Hematopoietic multipotent progenitor cell treated with erythropoietin and hydrocortisone succinate and interleukin-3 and kit ligand, for 8 days (in vitro differentiated cells): ENCODE data around the gene TMED3.
"Not testable (repeated sequence)": the region's sequence is repeated elsewhere in the genome, so short reads cannot be mapped to it uniquely, and the experiment has no call there.

Experiments
- DNase-seq: peaks from one replicate; pipeline ENCODE4 v3.0.0-alpha.2; 2015

Gene TMED3

DNA sequence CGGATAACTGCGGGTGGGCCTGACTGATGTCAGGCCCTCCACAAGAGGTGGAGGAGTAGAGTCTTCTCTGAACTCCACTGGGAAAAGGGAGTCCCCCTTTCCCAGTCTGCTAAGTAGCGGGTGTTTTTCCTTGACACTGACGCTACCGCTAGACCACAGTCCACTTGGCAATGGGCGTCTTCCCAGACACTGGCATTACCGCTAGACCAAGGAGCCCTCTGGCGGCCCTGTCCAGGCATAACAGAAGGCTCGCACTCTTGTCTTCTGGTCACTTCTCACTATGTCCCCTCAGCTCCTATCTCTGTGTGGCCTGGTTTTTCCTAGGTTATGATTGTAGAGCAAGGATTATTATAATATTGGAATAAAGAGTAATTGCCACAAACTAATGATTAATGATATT lies 9.1 kb downstream of the TMED3 start:
- DNase-seq = not testable (repeated sequence)

DNA sequence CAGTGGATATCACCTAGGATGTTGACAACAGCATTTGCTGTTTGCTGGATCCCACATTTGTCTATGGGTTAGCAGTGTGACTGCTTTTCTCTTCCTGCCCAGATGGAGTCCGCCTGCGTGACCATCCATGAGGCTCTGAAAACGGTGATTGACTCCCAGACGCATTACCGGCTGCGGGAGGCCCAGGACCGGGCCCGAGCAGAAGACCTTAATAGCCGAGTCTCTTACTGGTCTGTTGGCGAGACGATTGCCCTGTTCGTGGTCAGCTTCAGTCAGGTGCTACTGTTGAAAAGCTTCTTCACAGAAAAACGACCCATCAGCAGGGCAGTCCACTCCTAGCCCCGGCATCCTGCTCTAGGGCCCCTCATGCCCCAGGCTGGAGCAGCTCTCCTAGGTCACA lies 11.0 kb downstream of the TMED3 start:
- DNase-seq = no peak

DNA sequence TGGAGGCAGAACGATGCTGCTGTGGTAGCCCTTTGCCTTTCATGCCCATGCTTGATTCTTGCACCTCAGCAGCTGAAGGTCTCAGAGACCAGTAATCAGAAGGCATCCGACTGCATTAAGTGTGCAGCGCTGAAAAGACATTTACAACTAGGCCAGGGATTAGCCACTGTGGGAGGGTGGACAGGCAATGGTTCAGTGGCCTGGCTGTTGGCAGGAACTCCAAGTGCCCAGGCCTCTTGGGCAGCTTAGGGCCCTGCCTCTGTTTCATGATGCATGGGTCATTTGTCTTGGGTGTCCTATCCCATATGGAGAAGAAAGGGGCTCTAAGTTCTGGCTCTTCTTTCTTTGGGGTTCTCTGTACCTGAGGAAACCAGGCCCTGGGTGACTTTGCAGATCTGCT lies 11.4 kb downstream of the TMED3 start:
- DNase-seq = no peak

DNA sequence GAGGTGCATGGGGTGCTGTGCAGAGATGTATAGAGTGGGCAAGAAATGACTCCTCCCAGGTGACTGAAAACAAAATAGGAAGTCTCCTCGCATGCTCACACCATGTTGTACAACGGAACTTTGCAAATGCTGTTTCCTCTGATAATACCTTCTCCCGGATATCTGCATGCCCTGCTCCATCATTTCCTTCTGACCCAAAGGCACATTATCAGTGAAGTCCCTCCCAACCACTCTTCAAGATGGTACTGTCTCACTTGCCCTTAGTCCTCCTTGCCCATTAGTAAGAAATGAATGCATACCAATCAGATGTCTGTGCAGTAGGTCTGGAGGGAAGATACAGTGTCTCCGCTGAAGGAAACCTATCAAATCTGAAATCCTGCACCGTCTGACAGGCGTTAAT lies 12.0 kb downstream of the TMED3 start:
- peak; percentile 93 for DNase-seq

DNA sequence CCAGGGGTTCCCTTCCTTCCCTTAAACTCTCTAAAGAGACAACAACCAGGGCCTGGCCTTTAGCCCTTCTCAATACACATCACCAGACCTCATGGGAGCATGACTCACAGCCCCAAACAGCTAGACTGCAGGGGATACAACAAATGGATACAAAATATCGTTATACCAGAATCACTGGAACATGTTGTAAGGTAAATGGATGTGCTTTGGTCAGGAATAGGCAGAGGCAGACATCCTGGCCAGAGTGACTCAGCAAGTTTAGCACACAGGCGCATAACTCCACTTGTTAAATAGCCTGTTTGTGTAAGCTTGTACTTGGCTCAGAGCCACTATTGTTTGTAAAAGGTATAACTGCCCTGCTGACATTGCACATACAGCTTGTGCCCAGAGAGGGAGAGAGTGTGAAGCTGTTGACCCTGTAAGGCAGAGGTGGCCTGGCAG lies 18.3 kb downstream of the TMED3 start:
- DNase-seq = peak; percentile 37

DNA sequence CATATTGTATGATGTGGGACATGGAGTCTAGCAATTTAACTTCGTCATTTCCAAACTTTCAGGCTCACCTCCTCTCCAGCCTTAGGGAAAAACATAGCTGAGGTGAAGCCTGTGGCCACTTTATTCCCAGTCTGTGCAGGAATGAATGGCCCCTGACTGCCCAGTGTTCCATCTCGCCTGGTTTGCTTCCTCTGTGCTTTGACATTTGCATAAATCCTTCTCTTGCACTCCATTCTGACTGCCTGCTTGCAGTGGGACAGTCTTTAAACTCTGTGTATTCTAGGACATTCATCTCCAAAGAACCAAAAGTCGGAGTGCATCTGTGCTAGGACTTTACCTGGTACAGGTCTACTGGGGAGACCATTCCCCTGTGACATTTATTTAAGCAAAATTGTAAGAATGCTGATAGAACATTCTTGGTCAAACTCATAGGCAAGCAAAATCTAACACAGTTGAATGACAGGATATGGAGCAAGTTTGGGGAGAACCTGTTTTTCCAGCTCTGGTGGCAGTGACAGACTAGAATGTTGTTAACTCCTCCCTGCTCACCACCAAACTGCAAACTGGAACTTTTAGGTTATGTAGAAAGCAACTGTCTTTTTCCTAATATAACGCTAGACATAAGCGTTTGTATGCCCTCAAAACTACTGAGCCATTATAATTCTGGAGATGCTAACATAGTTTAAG lies 22.1 kb downstream of the TMED3 start:
- no peak for DNase-seq

DNA sequence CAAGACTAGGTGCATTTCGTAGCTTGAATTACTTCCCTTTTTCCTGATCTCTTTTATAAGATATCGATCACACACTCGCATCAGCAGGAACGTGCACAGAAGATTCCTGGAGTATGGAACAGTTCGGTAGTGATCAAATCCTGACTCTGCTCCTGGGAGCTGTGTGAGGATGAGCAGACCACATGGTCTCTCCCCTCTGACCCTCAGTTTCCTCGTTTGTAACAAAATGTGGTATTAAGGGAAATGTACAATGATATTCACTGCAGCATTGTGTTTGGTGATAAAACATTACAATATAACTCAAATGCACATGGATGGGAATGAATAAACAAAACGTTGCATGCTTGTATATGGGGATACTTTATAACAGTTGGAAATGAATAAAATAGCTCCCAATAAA lies 26.7 kb downstream of the TMED3 start:
- DNase-seq = no peak

DNA sequence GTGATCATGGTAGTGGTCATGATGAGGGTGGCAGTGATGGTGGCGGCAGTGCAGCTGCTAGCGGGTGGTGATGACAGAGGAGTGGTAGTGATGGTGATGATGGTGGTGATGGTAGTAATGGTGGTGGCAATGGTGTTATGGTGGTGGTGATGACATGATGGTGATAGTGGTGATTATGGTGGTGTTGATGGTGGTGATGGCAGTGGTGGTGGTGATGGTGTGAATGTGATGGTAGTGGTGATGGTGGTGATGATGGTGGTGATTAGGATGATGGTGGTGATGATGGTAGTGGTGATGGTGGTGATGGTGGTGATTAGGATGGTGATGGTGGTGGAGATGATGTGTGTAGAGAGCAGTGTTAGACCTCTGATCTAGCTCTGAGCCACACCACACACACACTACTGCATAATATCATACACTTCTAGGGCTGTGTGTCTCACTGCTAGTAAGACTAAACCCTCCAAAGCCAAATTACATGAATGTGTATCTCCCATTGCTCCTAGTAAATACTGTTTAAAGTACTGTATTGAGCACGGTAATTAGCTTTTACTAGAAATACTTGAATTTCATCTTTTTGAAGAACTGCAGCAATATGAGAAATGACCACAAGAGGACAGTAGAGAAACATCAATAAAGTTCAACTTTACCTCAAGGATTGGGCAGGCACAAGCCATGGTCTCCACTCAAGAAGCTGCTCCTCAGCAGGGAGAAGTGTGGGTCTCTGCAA lies 28.8 kb downstream of the TMED3 start:
- DNase-seq = peak; percentile 57

DNA sequence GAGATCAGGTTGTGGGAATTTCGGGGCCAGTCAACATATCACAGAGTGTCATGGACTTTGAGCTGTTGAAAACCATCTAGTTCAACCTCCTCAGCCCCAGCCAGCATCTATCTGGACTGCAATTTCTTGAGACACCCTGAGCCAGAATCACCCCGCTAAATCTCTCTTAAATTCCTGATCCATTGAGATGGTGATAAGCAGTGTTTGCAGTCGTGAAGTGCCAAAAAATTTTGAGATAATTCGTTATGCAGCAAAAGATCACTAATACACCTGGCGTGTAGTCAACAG lies 29.3 kb downstream of the TMED3 start:
- DNase-seq = no peak

DNA sequence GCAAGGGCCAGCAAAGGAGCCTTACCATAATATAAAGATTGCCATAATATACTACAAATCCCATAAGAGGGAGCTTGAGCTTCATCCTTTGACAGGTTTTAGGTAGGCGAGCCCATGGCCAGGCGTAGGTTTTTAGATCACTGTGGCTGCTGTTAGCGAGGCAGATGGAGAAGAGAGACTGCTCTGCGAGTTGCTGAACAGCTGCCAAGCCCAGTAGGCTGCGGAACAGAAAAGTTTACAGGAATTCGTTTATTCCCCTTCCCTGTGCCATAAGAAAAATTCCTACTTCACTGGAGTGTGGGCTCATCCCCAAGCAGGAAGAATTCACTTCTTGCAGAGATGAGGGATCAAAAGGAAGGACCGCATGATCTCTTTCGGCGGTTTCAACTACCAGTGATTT lies 30.5 kb downstream of the TMED3 start:
- no peak for DNase-seq

DNA sequence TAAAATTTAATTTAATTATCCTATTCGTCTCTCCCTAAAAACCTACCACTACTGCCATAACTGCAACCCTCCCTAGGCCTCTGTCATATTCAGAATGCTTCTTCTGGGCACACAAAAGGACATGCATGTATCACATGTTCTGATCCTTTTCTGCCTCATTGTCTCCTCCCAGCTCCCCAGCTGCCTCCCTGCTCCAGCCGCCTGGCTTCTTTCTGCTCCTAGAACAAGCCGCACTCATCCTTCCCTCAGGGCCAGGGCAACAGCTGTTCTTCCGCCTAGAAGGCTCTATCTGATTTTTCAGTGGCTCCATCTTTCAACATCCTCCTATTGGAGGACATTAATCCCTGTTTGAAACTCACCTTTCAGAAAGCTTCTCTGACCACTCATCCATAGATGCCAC lies 38.6 kb downstream of the TMED3 start:
- DNase-seq = no peak

DNA sequence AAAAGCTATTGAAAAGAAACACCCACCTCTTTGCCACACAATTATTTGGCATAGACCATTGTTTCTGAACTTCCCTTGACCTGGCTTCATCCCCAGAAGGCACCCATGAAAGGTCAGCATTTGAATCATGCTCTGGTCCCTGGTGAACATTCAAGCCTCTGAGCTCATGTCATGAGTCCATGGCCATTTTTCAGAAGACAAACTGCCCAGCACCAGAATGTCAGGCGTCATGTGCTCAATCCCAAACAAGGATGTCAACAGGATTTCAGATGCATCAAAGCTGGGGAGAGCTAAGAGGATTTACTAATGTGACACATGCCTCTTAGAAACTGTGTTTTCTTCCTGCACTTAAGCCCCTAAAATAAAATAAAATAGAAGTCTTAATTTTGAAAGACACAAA lies 41.3 kb downstream of the TMED3 start:
- no peak for DNase-seq

DNA sequence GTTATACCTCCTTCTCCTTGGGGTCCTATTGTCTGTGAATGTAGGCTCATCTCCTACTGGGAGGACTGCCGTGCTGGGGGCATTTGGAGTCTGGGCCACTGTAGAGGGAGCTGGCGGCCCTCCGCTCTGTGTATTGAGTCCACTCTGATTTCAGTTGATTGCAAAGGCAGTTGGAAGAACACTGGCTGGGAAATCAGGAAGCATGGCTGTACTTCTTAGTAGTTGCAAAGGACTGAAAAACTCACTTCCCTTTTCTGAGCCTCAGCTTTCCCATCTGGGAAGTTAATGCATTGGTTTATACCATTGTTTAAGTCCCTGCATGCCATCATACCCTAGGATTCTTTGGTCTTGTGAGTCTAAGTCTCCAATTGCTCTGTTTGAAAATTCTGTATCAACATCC lies 46.7 kb downstream of the TMED3 start:
- DNase-seq = no peak

DNA sequence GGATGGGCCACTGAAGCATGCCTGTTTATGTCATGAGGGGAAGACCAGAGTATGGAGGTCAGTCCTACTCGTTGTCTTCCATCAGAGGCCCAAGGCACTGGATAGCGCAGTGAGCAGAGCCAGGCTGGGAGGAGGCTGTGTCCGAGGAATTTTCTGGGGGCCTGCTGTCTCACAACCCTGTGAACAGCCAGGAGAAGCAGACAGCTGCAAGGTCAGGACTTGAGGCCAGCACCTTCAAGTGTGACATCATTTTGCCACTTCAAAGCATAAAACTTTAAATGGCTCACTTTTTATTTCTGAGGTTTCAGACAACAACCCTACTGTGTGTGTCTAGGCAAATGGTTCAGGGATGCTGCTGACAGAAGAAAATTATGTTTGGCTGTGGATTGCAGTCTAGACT lies 47.2 kb downstream of the TMED3 start:
- DNase-seq = no peak

DNA sequence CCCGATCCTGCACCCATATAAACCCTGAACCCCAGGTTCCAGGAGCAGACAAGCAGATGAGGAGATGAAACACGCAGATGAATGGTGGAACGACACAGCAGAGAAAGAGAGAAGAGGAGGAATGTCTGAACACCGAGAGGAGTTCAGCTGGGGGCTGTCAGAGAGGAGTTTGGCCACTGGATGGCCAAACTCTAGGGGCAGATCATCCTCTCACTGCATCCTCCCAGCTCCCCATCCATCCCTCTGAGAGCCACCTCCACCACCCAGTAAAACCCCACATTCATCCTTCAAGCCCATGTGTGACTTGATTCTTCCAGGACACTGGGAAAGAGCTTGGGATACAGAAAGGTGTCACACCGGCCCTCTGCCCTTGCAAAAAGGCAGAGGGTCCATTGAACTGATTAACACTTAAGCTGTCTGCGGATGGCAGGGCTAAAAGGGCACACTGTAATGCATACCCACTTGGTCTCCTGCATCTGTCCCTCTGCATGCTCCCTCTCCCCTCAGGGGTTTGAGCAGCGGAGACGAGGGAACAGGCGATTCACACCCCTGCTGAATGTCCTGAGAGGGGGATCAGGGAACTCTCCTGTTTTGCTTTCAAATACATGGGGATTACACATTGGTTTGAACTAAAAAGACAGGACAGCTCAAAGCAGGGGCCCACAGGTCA lies 53.8 kb downstream of the TMED3 start:
- DNase-seq = no peak

DNA sequence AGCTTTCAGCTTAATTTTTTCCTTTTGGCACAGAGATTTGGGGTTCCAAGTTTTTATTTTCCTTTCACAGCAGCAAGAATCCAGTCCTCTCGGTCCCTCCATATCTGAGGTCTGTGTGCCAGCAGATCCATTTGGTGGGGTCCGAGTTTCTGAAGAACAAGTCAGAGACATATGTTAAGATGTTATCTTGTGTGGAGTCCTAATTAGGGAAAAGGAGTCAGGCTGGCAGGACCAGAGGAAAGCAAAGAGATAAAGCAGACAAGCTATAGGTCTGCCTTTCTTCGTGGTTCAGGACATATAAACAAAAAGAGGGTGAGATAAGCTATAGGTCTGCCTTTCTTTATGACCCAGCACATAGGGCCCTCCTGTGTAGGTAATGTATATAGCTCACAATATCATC lies 54.9 kb downstream of the TMED3 start:
- DNase-seq = no peak

DNA sequence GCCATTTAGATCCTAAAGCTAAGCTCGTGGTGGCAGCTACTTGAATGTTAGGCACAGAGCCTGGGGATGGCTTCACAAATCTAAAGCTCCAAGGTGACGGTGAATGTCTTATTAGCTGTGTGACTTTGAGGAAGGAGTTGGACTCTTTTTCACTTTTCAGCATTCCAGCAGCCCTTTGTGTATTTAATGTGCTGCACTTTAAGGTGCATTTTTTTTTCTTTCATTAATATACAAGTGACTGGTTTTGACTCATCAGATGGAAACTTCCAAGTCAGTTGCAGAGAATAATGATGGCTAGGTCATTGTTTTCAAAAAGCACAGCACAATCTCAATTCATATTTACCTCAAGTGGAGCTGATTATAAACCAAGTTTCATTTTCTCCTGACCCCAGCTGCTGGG lies 55.8 kb downstream of the TMED3 start:
- DNase-seq = no peak

DNA sequence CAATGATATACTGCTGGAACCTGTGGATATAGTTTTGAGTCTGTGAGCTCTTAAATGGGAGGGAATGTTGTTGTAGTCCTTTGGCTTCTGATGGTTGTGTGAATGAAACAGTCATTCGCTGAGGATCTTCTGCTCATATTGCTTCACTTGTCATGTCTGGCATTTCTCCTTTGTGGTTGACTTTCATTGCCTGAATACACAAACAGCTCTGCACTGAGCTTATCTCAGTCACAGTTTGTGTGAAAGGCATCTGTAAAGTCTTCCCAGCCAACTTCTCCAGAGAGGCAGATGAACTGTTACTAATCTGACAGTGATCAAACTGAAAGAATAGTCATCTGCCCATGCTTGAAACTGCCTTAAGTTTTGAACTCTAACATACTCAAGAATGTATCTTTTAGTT lies 59.8 kb downstream of the TMED3 start:
- peak; percentile 41 for DNase-seq

DNA sequence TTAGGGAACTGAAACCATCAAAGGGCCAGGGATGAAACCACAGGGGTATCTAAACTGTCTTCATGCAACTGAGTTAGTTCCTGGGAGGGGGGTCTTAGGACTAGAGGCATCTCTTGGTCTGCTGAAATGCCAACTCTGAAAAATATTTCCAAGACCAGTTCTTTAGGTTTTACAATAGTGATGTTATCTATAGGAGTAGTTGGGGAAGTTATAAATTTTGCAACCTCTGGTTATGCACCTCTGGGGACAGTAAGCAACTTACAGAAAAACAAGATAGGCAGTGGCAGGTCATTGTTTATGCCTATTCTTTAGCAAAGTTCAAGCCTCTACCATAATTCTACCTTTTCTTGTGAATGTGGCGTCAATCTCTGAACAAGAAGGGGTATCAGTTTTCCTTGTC lies 60.7 kb downstream of the TMED3 start:
- no peak for DNase-seq

DNA sequence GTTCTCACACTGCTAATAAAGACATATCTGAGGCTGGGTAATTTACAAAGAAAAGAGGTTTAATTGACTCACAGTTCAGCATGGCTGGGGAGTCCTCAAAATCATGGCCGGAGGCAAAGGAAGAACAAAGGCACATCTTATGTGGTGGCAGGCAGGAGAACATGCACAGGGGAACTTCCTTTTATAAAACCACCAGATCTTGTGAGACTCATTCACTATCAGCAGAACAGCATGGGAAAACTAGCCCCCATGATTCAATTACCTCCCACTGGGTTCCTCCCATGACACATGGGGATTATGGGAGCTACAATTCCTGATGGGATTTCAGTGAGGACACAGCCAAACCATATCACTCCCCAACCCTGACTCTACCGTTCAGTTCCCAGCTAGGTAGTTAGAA lies 61.5 kb downstream of the TMED3 start:
- no peak for DNase-seq
